Measurements from ENCODE around the gene LTB.

LTB gene

DNA sequence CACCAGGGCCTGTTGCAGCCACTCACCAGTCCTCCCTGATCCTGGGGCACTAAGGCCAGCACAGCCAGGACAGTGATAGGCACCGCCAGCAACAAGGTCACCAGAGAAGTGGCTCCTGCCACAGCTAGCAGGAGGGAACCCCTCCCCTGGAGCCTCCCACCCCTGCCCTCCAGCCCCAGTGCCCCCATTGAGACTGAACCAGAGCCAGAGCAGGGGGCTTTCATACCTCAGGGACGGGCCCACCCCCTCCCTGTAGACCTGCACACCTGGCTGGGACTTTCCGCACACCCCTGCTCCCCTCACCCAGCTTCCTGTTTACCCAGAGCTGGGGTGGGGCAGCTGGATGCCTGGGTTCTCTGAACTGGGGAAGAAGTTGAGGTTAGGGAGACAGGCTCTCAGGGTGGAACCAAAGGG lies at the start of gene LTB:
TSS of gene LTB (minus strand) at position 195 of the 414 bp plus-strand sequence. CDS start at position 188, 7 bp downstream.
- DNase-seq = no peak

- DNase-seq = no peak
Measured at GRCh38 chr6:31631681-31632278, 49.6 kb upstream of the LTB start.

DNA sequence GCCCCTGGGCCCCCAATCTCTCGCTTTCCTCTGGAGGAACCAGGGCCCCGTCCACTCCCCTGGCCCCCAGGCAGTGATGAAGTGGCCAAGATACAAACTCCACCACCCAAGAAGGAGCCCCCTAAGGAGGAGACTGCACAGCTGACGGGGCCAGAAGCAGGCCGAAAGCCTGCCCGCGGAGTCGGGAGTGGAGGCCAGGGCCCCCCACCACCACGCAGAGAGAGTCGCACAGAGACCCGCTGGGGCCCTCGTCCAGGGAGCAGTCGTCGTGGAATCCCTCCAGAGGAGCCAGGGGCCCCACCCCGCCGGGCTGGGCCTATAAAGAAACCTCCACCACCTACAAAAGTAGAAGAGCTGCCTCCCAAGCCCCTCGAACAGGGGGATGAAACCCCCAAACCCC lies 49.0 kb upstream of the LTB start:
- no peak for DNase-seq

GRCh38 chr6:31630177-31630934 lies 48.1 kb upstream of the LTB start:
- DNase-seq = no peak

- DNase-seq = no peak
Measured at GRCh38 chr6:31629014-31629413, 46.8 kb upstream of the LTB start.

GRCh38 chr6:31627690-31628287 lies 45.6 kb upstream of the LTB start:
- no peak for DNase-seq

GRCh38 chr6:31626952-31627351 lies 44.7 kb upstream of the LTB start:
- DNase-seq = no peak

GRCh38 chr6:31624070-31624469 lies 41.8 kb upstream of the LTB start:
- DNase-seq = no peak

GRCh38 chr6:31622684-31623091 lies 40.5 kb upstream of the LTB start:
- no peak for DNase-seq

DNA sequence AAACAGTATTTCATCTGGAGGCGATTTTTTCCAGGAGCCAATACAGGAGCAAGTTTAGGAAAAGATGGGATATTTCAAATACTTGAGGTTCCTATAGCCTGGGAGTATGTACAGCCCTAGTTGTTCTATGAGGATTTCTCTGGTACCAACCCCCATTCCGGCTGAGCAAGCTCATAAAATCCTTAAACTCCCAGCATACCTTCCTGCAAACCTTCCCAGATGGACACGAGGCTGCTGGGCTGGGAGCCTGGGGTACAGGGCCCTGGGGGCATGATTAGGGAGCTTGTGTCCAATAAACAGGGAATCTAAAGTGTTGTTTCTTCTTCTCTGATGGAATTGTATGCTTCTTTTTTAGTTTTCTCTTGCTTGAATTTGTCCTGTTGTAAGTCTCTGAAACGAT lies 39.8 kb upstream of the LTB start:
- DNase-seq = no peak

DNA sequence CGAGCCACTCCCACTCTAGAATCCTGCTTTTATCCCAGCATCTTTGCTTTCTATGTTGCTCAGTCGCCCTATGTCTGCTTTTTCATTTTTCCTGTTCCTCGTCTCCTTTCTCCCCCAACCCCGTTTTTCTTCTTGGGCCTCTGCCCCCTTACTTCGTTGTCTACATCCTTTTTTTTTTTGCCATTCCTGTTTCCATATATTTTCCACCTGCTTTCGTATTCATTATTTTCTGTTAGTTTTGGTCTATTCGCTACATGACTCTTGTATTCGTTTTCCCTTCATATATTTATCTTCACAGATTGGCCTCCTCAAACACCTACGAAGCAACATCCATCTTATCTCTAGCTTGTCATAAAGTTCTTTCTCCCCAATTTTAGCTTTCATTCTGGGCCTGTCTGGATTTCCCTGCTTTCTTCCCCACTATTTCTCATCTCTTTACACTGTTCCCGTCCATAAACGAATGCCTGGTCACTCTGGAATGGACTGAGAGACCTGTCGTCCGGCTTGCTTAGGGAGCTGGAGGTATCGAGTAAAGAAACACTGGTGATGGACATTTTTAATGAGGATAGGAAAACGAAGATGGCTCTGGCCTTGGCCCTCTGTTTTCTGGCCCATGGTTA lies 39.2 kb upstream of the LTB start:
- no peak for DNase-seq

DNA sequence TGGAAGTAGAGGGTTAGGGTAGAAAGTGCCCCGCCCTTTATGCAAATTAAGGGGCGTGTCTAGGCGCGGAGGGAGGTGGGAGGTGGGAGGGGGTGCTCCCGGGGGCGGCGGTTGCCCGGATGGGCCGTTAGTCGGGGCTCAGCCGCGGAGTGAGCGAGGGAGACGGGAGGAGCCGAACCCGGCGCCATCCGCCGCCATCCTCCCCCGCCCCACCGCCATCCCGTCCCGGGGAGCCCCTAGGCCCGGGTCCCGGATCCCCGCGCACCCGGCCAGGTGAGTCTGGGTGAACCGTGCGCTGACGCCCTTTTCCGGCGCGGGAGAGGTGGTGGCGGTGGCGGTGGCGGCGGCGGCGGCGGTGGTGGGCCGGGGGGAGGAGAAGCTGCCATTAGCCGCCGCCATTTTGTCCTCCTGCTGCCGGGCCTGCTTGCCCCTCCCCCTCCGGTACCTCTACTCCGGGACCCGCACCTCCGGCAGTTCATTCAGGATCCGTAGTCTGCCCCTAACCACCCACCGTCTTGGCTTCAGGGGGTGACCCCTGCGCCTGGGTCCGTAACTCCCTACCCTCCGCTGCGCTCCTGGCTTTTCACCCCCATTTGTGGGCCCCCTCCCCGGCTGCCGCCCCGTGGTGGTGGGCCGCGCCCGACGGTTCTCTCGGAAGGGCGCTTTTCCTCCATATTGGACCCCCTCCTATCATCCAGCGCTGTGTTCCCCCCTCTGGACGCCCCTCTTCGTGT lies 38.5 kb upstream of the LTB start, which contains the start of gene PRRC2A:
TSS of gene PRRC2A (plus strand) at position 130 of the 734 bp plus-strand sequence. CDS start 2,075 bp downstream, outside the sequence.
- DNase-seq = peak; percentile 98

- DNase-seq = peak; percentile 99
Measured at GRCh38 chr6:31619805-31620585, 37.8 kb upstream of the LTB start.

DNA sequence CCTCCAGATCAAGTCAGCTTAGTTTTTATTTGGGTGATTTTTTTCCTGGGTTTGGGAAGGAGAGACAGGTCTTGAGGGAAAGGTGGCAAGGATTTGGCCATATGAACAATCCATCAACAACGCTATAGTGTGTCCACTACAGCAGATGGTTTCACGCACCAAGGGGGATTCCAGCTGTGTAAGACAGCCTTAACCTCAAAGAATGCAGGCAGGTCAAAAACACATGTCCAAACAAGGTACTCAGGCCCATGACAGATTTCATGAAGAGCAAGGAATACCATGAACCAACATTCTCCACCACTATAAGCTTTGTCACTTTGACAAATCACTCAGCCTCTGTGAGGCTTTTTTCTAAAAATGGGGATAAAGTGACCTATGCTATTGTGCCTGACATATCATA lies 34.8 kb upstream of the LTB start:
- no peak for DNase-seq

DNA sequence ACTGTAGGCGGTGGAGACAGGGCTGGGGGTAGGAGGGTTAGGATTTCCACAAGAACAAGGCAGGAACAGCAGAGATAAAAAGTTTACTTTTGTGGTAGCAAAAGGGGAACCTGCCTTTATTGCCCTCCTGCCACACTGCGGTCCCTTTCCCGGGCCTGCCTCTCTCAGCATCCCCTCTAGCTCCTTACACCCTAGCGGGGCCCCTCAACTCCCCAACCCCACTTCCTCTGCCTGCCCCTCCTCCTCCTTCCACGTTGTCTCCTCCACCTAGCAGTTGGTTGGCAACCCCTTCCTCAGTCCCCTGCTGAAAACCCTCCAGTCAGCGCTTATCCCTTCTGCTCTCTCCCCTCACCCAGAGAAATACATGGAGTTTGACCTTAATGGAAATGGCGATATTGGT lies 33.5 kb upstream of the LTB start:
- DNase-seq = no peak

DNA sequence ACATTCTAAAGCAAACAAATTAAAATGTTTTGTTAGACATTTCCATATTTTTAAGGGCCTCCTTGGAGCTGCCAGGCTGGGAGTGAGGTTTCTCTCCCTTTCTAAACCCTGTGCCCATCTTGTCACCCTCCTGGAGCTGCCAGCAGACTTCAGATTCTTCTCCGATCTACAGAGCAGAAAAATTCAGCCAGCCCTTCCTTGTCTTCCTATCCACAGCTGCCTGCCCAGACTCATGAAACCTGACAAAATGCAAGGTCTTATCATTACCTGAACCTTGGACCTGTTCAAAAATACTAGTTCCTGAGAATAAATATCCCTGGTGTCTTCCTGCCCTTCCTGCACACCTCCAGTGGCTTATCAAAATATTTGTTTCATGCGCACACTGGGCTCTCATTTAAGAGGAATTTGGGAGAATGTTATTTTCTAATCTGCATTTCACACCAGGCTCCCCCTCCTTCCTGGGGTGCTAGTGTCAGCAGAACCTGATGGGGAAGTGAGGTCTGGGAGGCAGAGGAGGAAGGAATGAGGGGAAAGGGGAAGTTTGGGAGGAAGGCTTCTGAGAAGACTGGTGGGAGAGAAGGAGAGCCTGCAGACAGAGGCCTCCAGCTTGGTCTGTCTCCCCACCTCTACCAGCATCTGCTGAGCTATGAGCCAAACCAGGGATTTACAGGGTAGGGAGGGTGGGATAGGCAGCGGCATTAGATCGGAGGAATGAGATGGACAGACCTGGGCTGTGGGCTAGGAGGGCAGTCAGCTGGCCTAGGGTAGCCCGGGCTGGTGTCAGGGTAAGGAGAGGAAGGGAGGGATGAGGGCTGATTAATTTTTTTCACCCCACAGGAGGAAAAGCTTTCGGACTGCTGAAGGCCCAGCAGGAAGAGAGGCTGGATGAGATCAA lies 32.7 kb upstream of the LTB start, which contains the start of gene AIF1:
TSS of gene AIF1 (plus strand) at position 551 of the 895 bp plus-strand sequence. CDS start at position 647, 96 bp downstream.
- no peak for DNase-seq

DNA sequence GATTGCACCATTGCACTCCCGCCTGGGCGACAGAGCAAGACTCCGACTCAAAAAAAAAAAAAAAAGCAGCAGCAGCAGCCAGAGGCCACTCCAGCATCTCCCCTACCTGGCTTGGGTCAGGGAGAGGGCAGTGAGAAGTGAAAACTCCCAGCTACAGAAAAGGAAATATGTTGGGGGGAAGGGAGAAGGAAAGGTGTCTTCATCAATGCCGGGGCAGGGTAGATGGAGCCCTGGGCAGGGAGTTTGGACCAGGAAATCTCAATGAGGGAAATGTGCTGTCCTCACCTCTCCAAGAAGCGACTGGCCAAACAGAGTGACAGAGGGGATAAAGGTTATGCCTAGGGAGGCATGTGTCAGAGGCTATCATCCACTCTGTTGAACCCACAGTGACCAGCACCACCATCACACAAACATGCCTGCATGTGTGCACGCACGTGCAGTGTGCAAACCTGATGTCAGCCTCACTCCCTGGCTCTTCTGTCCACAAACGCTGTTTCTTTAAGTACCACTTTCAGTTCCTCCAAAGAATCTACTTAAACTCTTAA lies 31.9 kb upstream of the LTB start:
- no peak for DNase-seq

DNA sequence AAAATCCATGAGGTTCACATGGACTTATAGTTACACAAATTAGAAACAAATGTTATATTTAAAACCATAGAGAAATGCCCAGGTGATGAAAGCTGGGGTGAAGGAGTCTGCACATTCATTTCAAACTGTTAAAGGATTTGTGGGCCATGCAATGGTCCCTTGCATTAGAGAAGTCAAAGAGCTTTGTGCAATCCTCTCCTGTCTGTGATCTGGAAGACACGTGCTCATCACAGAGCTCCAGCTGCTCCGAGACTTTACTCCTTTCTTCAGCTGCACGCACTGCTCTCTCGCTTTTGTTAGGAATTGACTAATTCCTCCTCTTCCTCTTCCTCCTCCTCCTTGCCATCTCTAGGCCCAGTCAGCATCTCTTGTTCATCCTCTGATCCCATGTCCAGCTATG lies 28.7 kb upstream of the LTB start:
- no peak for DNase-seq

GRCh38 chr6:31609519-31610406 lies 27.5 kb upstream of the LTB start:
- no peak for DNase-seq

- DNase-seq = no peak
Measured at GRCh38 chr6:31607317-31607716, 25.1 kb upstream of the LTB start.
